ENCODE data around the gene TSC2.
A peak's percentile ranks its signal among the peaks of the same experiment; 100 is the strongest.
"Not testable (repeated sequence)": the region's sequence is repeated elsewhere in the genome, so short reads cannot be mapped to it uniquely, and the experiment has no call there.

Gene TSC2

GRCh38 chr16:2123706-2124376 is 76.1 kb downstream of the TSC2 start:
- DNase-seq (ENCODE audit: low read depth) = not testable (repeated sequence)

- not testable (repeated sequence) for DNase-seq (ENCODE audit: low read depth)
These were observed 76.5 kb downstream of the TSC2 start for GRCh38 chr16:2124377-2124693.

- DNase-seq (ENCODE audit: low read depth) = not testable (repeated sequence)
These were observed 77.1 kb downstream of the TSC2 start for GRCh38 chr16:2124694-2125444.

GRCh38 chr16:2125609-2126008 is 77.8 kb downstream of the TSC2 start:
- DNase-seq (ENCODE audit: low read depth) = not testable (repeated sequence)

- DNase-seq (ENCODE audit: low read depth) = not testable (repeated sequence)
These were observed 78.5 kb downstream of the TSC2 start for GRCh38 chr16:2126161-2126743.

- not testable (repeated sequence) for DNase-seq (ENCODE audit: low read depth)
These were observed 79.3 kb downstream of the TSC2 start for GRCh38 chr16:2126928-2127556.

- not testable (repeated sequence) for DNase-seq (ENCODE audit: low read depth)
These were observed 80.0 kb downstream of the TSC2 start for GRCh38 chr16:2127630-2128280.

GRCh38 chr16:2129251-2129650 is 81.5 kb downstream of the TSC2 start:
- not testable (repeated sequence) for DNase-seq (ENCODE audit: low read depth)

- DNase-seq (ENCODE audit: low read depth) = not testable (repeated sequence)
These were observed 82.2 kb downstream of the TSC2 start for GRCh38 chr16:2129890-2130447.

- DNase-seq (ENCODE audit: low read depth) = not testable (repeated sequence)
These were observed 86.0 kb downstream of the TSC2 start for GRCh38 chr16:2133797-2134196.

- DNase-seq (ENCODE audit: low read depth) = not testable (repeated sequence)
These were observed 87.3 kb downstream of the TSC2 start for GRCh38 chr16:2135071-2135470.

- DNase-seq (ENCODE audit: low read depth) = peak; percentile 96
These were observed 88.1 kb downstream of the TSC2 start, which contains the start of gene PKD1 for GRCh38 chr16:2135770-2136490. TSS of gene PKD1 (minus strand) at chr16:2135898. CDS start at chr16:2135689, 209 bp downstream.

All from activated gamma-delta T cell treated with anti-CD3 and anti-CD28 coated beads, Interleukin-2, amount 50 U/mL, for 16 hours (primary cell).